Ammon's horn (tissue), 1 donor: ENCODE measurements around the gene RTKN.
A peak's percentile ranks its signal among the peaks of the same experiment; 100 is the strongest.

Experiments
- DNase-seq: peaks from one replicate; pipeline ENCODE4 v3.0.0-alpha.2; 2016; ENCODE audit warnings: low spot score

The RTKN gene

GRCh38 chr2:74415762-74416395 is 25.9 kb downstream of the RTKN start:
- DNase-seq = no peak

- DNase-seq = peak; percentile 70
Observed at GRCh38 chr2:74414881-74415761, 26.6 kb downstream of the RTKN start.

GRCh38 chr2:74414441-74414840 is 27.3 kb downstream of the RTKN start:
- no peak for DNase-seq

- DNase-seq = no peak
Observed at GRCh38 chr2:74413001-74413698, 28.6 kb downstream of the RTKN start.

GRCh38 chr2:74407682-74408081 is 34.1 kb downstream of the RTKN start:
- no peak for DNase-seq

DNA sequence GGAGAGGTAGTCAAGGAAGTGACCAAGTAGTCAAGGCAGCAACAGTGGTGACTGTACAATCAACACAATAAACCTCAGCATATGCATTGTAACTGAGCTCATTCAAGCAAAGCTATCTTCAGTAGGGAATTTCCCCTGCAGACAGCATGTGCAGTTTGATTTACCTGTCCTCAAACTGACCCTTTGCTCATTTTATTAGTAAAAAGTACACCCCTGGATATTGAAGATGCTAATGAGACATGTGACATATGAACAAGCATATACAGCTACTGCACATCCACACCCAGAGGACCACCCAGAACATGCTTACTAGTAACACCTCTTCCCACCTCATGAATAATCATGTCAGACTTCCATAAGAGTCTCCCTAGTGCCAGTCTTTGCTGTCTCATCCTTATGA is 35.7 kb downstream of the RTKN start:
- no peak for DNase-seq

DNA sequence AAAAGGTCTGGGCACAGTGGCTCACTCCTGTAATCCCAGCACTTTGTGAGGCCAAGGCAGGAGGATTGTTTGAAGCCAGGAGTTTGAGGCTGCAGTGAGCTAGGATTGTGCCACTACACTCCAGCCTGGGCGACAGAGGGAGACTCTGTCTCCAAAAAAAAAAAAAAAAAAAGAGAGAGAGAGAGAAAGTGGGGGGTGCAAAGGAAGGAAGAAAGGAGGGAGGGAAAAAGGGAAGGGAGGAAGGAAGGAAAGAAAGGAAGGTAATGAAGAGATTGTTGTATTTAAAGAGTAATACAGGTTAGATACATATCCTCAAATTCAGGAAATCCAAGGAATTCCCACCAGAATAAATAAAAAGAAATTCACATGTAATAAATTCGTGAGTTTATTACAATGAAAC is 39.8 kb downstream of the RTKN start:
- DNase-seq = no peak

DNA sequence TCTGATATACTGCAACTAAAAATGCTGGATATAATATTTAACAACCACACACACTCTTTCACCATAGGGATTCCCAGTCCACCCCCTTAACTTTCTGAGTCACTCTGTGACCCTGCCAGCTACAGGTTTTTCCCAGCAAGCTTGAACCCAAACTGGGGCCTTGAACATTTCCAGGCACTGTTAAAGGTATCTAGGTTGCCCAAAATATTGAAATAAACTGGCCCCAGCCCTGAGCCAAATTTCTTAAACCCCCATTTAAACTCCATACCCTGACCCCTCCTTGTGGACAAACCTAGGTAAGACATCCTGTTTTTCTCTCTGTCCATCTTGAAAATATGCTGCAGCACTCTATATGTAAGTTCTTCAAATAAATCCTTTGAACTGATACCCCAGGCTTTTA is 42.0 kb downstream of the RTKN start:
- no peak for DNase-seq

DNA sequence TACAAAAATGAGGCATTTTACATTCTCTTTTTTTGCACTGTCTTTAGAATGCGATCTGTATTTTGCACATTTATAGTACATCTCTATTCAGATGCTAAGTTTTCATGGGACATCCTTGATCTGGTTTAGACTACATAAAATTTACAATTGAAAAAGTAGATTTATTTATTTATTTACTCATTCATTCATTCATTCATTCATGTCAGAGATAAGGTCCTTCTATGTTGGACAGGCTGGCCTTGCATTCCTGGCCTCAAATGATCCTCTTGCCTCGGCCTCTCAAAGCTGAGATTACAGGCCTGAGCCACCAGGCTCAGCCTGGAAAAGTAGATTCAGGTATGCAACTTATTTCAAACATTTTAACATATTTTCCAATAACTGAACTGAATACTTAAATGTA is 45.6 kb downstream of the RTKN start:
- no peak for DNase-seq

DNA sequence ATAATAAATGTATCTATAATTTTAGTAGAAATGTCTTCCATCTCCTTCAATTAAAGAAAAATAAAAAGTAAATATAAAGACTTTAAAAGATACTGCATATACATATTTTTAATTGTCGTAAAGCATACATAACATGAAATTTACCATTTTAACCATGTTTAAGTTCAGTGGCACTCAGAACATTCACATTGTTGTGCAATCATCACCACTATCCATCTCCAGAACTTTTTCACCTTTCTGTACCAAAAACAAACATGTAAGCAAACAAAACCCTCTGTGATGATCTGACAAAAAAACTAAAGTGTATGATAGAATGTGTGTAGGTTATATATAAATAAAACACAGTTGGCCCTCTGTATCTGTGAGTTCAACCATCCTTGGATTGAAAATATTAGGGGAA is 48.2 kb downstream of the RTKN start:
- DNase-seq = no peak

DNA sequence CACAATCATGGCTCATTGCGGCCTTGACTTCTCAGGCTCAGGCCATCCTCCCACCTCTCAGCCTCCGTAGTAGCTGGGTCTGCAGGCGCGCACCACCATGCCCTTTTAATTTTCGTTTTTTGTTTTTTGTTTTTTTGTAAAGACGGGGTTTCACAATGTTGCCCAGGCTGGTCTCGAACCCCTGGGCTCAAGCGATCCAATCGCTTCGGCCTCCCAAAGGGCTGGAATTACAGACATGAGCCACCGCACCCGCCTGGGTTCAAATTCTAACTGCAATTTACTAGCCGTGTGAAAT is 49.3 kb downstream of the RTKN start:
- no peak for DNase-seq

- DNase-seq = peak; percentile 97
Observed at GRCh38 chr2:74391580-74392448, 49.9 kb downstream of the RTKN start.

GRCh38 chr2:74391209-74391579 is 50.5 kb downstream of the RTKN start:
- no peak for DNase-seq

GRCh38 chr2:74390606-74391005 is 51.1 kb downstream of the RTKN start:
- DNase-seq = no peak

DNA sequence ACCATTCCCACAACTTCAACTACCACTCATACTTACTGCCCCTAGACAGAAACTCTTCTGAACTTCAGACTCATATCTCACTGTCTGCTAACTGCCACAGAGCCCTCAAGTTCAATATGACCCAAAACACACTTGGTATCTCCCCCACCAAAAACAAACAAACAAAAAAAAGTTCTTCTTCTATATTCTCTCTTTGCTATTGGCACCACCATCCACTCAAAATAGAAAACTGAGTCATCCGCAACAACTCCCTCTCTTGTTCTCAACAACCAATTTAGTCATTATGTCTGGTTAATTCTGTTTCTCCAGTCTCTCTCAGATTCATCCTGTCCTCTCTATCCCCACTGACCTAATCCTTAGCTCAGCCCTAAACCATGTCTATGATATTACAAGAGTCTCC is 54.4 kb downstream of the RTKN start:
- peak; percentile 50 for DNase-seq

DNA sequence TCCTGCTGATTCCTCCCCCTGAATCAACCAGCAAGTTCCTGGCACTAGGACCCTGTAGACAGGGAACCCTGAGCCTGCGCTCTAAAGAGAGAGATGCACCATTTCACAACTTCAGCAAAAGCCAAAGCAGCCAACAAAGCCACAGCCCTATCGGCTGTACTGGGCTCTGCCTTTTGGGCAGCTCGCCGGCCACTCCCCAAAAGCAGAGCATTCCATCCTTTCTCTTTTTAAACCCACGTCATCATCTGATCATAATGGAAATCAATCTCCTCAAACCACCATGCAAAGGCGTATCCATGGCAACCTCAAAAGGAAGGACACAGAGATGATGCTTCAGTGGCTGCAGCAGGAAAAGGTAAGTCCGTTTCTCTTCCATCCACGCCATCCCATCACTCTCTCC is 56.3 kb downstream of the RTKN start:
- DNase-seq = peak; percentile 81

- DNase-seq = no peak
Observed at GRCh38 chr2:74384051-74384450, 57.7 kb downstream of the RTKN start.

DNA sequence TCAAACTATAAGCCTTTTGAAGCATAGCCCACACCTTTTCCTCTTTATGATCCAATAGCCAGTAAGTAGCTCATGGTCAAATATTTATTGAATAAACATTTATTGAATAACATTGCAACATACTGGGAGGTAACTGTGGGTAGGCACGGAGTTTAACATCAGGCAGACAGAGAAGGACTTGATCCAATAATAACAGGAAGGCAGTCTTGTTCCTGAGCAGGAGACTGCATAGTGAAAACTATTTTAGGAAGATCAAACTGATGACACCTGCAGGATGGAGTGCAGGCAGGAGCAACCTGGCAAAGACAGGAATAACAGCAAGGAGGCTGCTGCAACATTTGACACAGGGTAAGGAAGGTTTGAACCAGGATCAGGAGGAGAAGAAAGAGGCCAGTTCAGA is 58.5 kb downstream of the RTKN start:
- DNase-seq = no peak

DNA sequence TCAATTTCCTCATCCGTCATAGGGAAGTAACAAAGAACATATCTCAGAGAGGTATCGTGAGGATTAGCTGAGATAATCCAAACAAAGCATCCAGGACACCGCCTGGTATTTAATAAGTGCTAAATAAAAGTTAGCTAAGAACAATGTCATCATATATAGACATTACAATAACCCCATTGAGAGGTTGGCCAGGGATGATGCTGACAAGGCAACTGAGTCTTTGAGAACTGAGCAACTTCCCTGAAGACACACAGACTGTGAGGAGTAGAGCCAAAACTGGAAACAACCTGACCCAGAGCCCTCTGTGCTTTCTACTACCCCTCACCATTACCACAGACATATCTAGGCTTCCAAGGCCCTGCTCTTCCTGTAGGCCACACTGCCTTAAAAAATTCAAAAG is 60.0 kb downstream of the RTKN start:
- no peak for DNase-seq

- DNase-seq = peak; percentile 92
Observed at GRCh38 chr2:74379851-74380789, 61.6 kb downstream of the RTKN start, which contains the start of gene DCTN1. Gene DCTN1 (minus strand): TSS chr2:74380311. CDS start chr2:74380037, 274 bp downstream.

GRCh38 chr2:74378007-74378406 is 63.7 kb downstream of the RTKN start:
- DNase-seq = no peak
